ENCODE data around the gene GATAD2B.

GATAD2B gene

GRCh38 chr1:153760440-153760839 is 162.3 kb downstream of the GATAD2B start:
- 100% methylated on average over 2 of the region's 4 CpGs for WGBS (ENCODE audit: insufficient coverage)
- Histone ChIP-seq H3K27me3 (replicated peaks in 2 of 5; ENCODE audit: control insufficient read depth in 4 of 5, insufficient read depth in 5 of 5, low read length in 4 of 5) (no peaks in the 10 kb centered on the region), H3K4me1 (ENCODE audit: control extremely low read depth in 1 of 4, control insufficient read depth in 4 of 4, insufficient read depth in 4 of 4, low read length in 3 of 4) (no peaks in the 10 kb centered on the region), H3K36me3 (ENCODE audit: control insufficient read depth in 4 of 4, insufficient read depth in 4 of 4, low read length in 3 of 4) (peaks cover 17 to 93% (median 73%) of the 10 kb centered on the region in 4 experiments), H3K27ac (ENCODE audit: insufficient read depth in 1 of 2, low read depth in 1 of 2, low read length in 2 of 2, poor library complexity in 1 of 2, severe bottlenecking in 2 of 2) (no peak overlapping the region), H3K4me3 (ENCODE audit: control insufficient read depth in 1 of 7, extremely low read depth in 1 of 7, insufficient read depth in 4 of 7, low read depth in 2 of 7, low read length in 6 of 7) (no peak overlapping the region), H3K9me3 (ENCODE audit: control extremely low read depth in 1 of 5, control insufficient read depth in 4 of 5, insufficient read depth in 2 of 5, low read depth in 1 of 5, low read length in 4 of 5) (no peaks in the 10 kb centered on the region)
- CTCF ChIA-PET: interaction anchor here (1.3 kb wide), 1 partner anchor 15 kb away, joined by 3 read pairs; no protein-coding TSS in a partner anchor
- POLR2A ChIA-PET: no interaction called here
- DNase-seq: no peak
